HEK293 (cell line): ENCODE results near the gene KLHL17.
A peak's percentile ranks its signal among the peaks of the same experiment; 100 is the strongest.

Source experiments
- AEBP2 ChIP-seq: fragments of 450-650 bp; formaldehyde crosslinking; IDR thresholded peaks from 2 replicates; pipeline ENCODE4 v1.5.1; 2016; ENCODE audit warnings: missing biosample characterization, missing genetic modification characterization, borderline replicate concordance
- BCL11A ChIP-seq: fragments of 450-650 bp; formaldehyde crosslinking; IDR thresholded peaks from 2 replicates; pipeline ENCODE4 v1.5.1; 2016; ENCODE audit warnings: low read depth, missing biosample characterization, missing genetic modification characterization
- BCL6B ChIP-seq: fragments of 450-650 bp; formaldehyde crosslinking; IDR thresholded peaks from 2 replicates; pipeline ENCODE4 v1.5.1; 2017; ENCODE audit warnings: missing biosample characterization, missing genetic modification characterization
- EGR2 ChIP-seq: fragments of 450-650 bp; formaldehyde crosslinking; IDR thresholded peaks from 2 replicates; pipeline ENCODE4 v1.5.1; 2016; ENCODE audit warnings: low read depth, missing biosample characterization, missing genetic modification characterization
- GFI1B ChIP-seq: fragments of 450-650 bp; formaldehyde crosslinking; IDR thresholded peaks from 2 replicates; pipeline ENCODE4 v1.5.1; 2016; ENCODE audit warnings: missing biosample characterization, missing genetic modification characterization
- GLIS2 ChIP-seq: fragments of 450-650 bp; formaldehyde crosslinking; IDR thresholded peaks from 2 replicates; pipeline ENCODE4 v1.5.1; 2016; ENCODE audit warnings: missing biosample characterization, missing genetic modification characterization
- HOXA7 ChIP-seq: sonication (generic); formaldehyde crosslinking; IDR thresholded peaks from 2 replicates; pipeline ENCODE4 v1.8.1; 2022; ENCODE audit warnings: missing genetic modification reagents, borderline replicate concordance
- KLF10 ChIP-seq: fragments of 450-650 bp; IDR thresholded peaks from 2 replicates; pipeline ENCODE4 v1.5.1; 2018; ENCODE audit warnings: missing biosample characterization, mild to moderate bottlenecking, missing genetic modification characterization
- OSR2 ChIP-seq: fragments of 450-650 bp; formaldehyde crosslinking; IDR thresholded peaks from 2 replicates; pipeline ENCODE4 v1.5.1; 2016; ENCODE audit warnings: missing biosample characterization, missing genetic modification characterization
- OVOL3 ChIP-seq: fragments of 450-650 bp; formaldehyde crosslinking; IDR thresholded peaks from 2 replicates; pipeline ENCODE4 v1.5.1; 2016; ENCODE audit warnings: missing biosample characterization, missing genetic modification characterization
- PRDM6 ChIP-seq: fragments of 450-650 bp; formaldehyde crosslinking; IDR thresholded peaks from 2 replicates; pipeline ENCODE4 v1.5.1; 2017; ENCODE audit warnings: missing biosample characterization, missing genetic modification characterization
- REPIN1 ChIP-seq: fragments of 450-650 bp; formaldehyde crosslinking; IDR thresholded peaks from 2 replicates; pipeline ENCODE4 v1.5.1; 2017; ENCODE audit warnings: missing biosample characterization, missing genetic modification characterization, low read depth
- SALL2 ChIP-seq: fragments of 450-650 bp; formaldehyde crosslinking; IDR thresholded peaks from 2 replicates; pipeline ENCODE4 v1.5.0; 2017; ENCODE audit warnings: missing biosample characterization, mild to moderate bottlenecking, missing genetic modification characterization, borderline replicate concordance
- ZBTB10 ChIP-seq: fragments of 450-650 bp; formaldehyde crosslinking; IDR thresholded peaks from 2 replicates; pipeline ENCODE4 v1.5.1; 2016; ENCODE audit warnings: missing biosample characterization, missing genetic modification characterization
- ZBTB20 ChIP-seq: fragments of 450-650 bp; formaldehyde crosslinking; IDR thresholded peaks from 2 replicates; pipeline ENCODE4 v1.5.1; 2016; ENCODE audit warnings: missing biosample characterization, missing genetic modification characterization
- ZEB2 ChIP-seq: fragments of 450-650 bp; formaldehyde crosslinking; IDR thresholded peaks from 2 replicates; pipeline ENCODE4 v1.5.1; 2016; ENCODE audit warnings: missing biosample characterization, missing genetic modification characterization
- ZFHX2 ChIP-seq: fragments of 450-650 bp; formaldehyde crosslinking; conservative IDR thresholded peaks from 2 replicates; pipeline ENCODE4 v1.5.1; 2016; ENCODE audit warnings: missing biosample characterization, missing genetic modification characterization
- ZIC2 ChIP-seq: fragments of 450-650 bp; formaldehyde crosslinking; IDR thresholded peaks from 2 replicates; pipeline ENCODE4 v1.5.1; 2016; ENCODE audit warnings: missing biosample characterization, missing genetic modification characterization
- ZNF292 ChIP-seq: fragments of 450-650 bp; formaldehyde crosslinking; IDR thresholded peaks from 2 replicates; pipeline ENCODE4 v1.5.1; 2016; ENCODE audit warnings: low read depth, missing biosample characterization, missing genetic modification characterization, borderline replicate concordance
- ZNF324 ChIP-seq: fragments of 450-650 bp; formaldehyde crosslinking; IDR thresholded peaks from 2 replicates; pipeline ENCODE4 v1.5.1; 2016; ENCODE audit warnings: missing biosample characterization, missing genetic modification characterization
- ZNF354C ChIP-seq: fragments of 450-650 bp; formaldehyde crosslinking; IDR thresholded peaks from 2 replicates; pipeline ENCODE4 v1.5.1; 2016; ENCODE audit warnings: missing biosample characterization, missing genetic modification characterization, low read depth, borderline replicate concordance
- ZNF366 ChIP-seq: fragments of 450-650 bp; formaldehyde crosslinking; conservative IDR thresholded peaks from 2 replicates; pipeline ENCODE4 v1.5.1; 2016; ENCODE audit warnings: missing biosample characterization, missing genetic modification characterization
- ZNF416 ChIP-seq: fragments of 450-650 bp; formaldehyde crosslinking; IDR thresholded peaks from 2 replicates; pipeline ENCODE4 v1.5.1; 2016; ENCODE audit warnings: missing biosample characterization, missing genetic modification characterization
- ZNF423 ChIP-seq: fragments of 450-650 bp; formaldehyde crosslinking; IDR thresholded peaks from 2 replicates; pipeline ENCODE4 v1.5.1; 2016; ENCODE audit warnings: missing biosample characterization, missing genetic modification characterization
- ZNF501 ChIP-seq: fragments of 450-650 bp; formaldehyde crosslinking; IDR thresholded peaks from 2 replicates; pipeline ENCODE4 v1.5.1; 2016; ENCODE audit warnings: missing biosample characterization, missing genetic modification characterization
- ZNF571 ChIP-seq: fragments of 450-650 bp; formaldehyde crosslinking; IDR thresholded peaks from 2 replicates; pipeline ENCODE4 v1.5.0; 2017; ENCODE audit warnings: missing biosample characterization, missing genetic modification characterization
- ZNF585B ChIP-seq: fragments of 450-650 bp; formaldehyde crosslinking; IDR thresholded peaks from 2 replicates; pipeline ENCODE4 v1.5.1; 2016; ENCODE audit warnings: missing biosample characterization, missing genetic modification characterization
- ZNF600 ChIP-seq: fragments of 450-650 bp; formaldehyde crosslinking; IDR thresholded peaks from 2 replicates; pipeline ENCODE4 v1.5.1; 2016; ENCODE audit warnings: missing biosample characterization, missing genetic modification characterization
- ZNF626 ChIP-seq: fragments of 450-650 bp; sonication (Bioruptor Pico); formaldehyde crosslinking; IDR thresholded peaks from 2 replicates; pipeline ENCODE4 v1.5.1; 2018; ENCODE audit warnings: missing biosample characterization, missing genetic modification characterization, inconsistent platforms
- ZNF692 ChIP-seq: fragments of 450-650 bp; formaldehyde crosslinking; IDR thresholded peaks from 2 replicates; pipeline ENCODE4 v1.5.1; 2016; ENCODE audit warnings: missing biosample characterization, missing genetic modification characterization
- ZNF843 ChIP-seq: fragments of 450-650 bp; formaldehyde crosslinking; IDR thresholded peaks from 2 replicates; pipeline ENCODE4 v1.5.1; 2016; ENCODE audit warnings: missing biosample characterization, missing genetic modification characterization

Gene KLHL17

GRCh38 chr1:917466-918091 lies 42.8 kb upstream of the KLHL17 start (continued):
- TF ChIP-seq AEBP2 (tag by site-specific recombination) (no peak), ZNF354C (tag by site-specific recombination) (no peak), ZNF416 (no peak), ZNF571 (tag by site-specific recombination) (no peak), ZNF501 (tag by site-specific recombination) (0 out of 2 replicates have a peak, but pooled peaks have one; percentile 38), ZBTB10 (no peak), ZNF626 (tag by site-specific recombination) (no peak), EGR2 (tag by site-specific recombination) (peak; percentile 61; the same call in 1 of the 2 replicates), HOXA7 (CRISPR knock-in tag) (no peak), ZIC2 (tag by site-specific recombination) (peak; percentile 54; the same call in 1 of the 2 replicates), SALL2 (tag by site-specific recombination) (no peak), ZNF692 (tag by site-specific recombination) (0 out of 2 replicates have a peak, but pooled peaks have one; percentile 37), GFI1B (peak; percentile 38; the same call in 1 of the 2 replicates), ZNF292 (tag by site-specific recombination) (no peak), KLF10 (tag by site-specific recombination) (no peak), PRDM6 (tag by site-specific recombination) (peak; percentile 36), ZNF843 (peak; percentile 77), ZNF366 (tag by site-specific recombination) (peak; percentile 30; the same call in 1 of the 2 replicates), ZBTB20 (peak; percentile 74), ZEB2 (no peak), ZFHX2 (tag by site-specific recombination) (peak; percentile 76), ZNF600 (tag by site-specific recombination) (peak; percentile 62), OVOL3 (tag by site-specific recombination) (0 out of 2 replicates have a peak, but pooled peaks have one; percentile 15), ZNF324 (tag by site-specific recombination) (no peak), BCL6B (tag by site-specific recombination) (no peak), BCL11A (tag by site-specific recombination) (no peak), OSR2 (tag by site-specific recombination) (peak; percentile 50; the same call in 1 of the 2 replicates), ZNF585B (no peak), GLIS2 (peak; percentile 41), ZNF423 (tag by site-specific recombination) (0 out of 2 replicates have a peak, but pooled peaks have one; percentile 24), REPIN1 (tag by site-specific recombination) (no peak)
